Esophagus muscularis mucosa (tissue), 3 donors: ENCODE data around the gene TMEM51.

Source experiments
- POLR2A ChIP-seq: fragments of 450-650 bp; IDR thresholded peaks from one replicate; pipeline ENCODE4 v1.6.1; 2017; ENCODE audit warnings: antibody characterized with exemption, moderate library complexity, mild to moderate bottlenecking, low read depth
- POLR2AphosphoS5 ChIP-seq, 2 donors: sonication (generic); formaldehyde crosslinking; IDR thresholded peaks; one replicate each; pipeline ENCODE4 v1.6.1; 2017; ENCODE audit warnings: antibody characterized with exemption in 2 of 2
- TF ChIP-seq, protein P1 (sequence below), 3 experiments: fragments of 200-600 bp in 2 of 3; fragments of 450-650 bp in 1 of 3; sonication (generic) in 2 of 3; IDR thresholded peaks; one replicate each; pipeline ENCODE4 v1.5.1; 2017 to 2019; ENCODE audit warnings: antibody characterized with exemption in 3 of 3, mild to moderate bottlenecking in 2 of 3, moderate library complexity in 1 of 3

DNA sequence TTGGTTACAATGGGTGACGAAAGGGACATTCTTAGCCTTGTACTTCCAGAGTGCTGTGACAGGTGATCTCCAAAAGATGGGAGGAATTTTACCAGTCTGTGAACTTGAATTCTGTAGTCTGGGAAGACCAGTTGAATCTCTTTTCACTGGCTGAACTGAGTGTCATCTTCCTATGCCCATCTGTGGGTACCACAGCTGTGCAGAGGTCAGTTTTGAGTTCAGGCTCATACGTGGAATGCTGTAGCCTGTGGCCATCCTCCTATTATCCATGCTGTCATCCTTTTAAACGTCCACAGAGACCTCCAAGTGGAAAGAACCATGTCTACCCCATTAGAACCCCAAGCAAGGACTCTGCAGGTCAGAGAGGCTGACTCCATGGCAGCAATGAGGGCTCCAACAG, 32.1 kb downstream of the TMEM51 start:
- TF ChIP-seq, protein P1, sequence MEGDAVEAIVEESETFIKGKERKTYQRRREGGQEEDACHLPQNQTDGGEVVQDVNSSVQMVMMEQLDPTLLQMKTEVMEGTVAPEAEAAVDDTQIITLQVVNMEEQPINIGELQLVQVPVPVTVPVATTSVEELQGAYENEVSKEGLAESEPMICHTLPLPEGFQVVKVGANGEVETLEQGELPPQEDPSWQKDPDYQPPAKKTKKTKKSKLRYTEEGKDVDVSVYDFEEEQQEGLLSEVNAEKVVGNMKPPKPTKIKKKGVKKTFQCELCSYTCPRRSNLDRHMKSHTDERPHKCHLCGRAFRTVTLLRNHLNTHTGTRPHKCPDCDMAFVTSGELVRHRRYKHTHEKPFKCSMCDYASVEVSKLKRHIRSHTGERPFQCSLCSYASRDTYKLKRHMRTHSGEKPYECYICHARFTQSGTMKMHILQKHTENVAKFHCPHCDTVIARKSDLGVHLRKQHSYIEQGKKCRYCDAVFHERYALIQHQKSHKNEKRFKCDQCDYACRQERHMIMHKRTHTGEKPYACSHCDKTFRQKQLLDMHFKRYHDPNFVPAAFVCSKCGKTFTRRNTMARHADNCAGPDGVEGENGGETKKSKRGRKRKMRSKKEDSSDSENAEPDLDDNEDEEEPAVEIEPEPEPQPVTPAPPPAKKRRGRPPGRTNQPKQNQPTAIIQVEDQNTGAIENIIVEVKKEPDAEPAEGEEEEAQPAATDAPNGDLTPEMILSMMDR (IDR thresholded peaks at IDR 0.05) = no peak
- TF ChIP-seq POLR2A = no peak
- TF ChIP-seq POLR2AphosphoS5 (IDR thresholded peaks at IDR 0.05) = no peak
